Measurements from ENCODE around the gene FGFRL1. TPM values are rescaled to one million over a fixed set of nuclear protein-coding genes. Genes with fewer than 3 reads are reported as not detected.
"Not testable (repeated sequence)": the region's sequence is repeated elsewhere in the genome, so short reads cannot be mapped to it uniquely, and the experiment has no call there.

Gene FGFRL1
- polyA plus RNA-seq, 1 donor (not counting 4 experiments of a cell fraction or from before 2014, with no cell fraction given), result 2.8 TPM

DNA sequence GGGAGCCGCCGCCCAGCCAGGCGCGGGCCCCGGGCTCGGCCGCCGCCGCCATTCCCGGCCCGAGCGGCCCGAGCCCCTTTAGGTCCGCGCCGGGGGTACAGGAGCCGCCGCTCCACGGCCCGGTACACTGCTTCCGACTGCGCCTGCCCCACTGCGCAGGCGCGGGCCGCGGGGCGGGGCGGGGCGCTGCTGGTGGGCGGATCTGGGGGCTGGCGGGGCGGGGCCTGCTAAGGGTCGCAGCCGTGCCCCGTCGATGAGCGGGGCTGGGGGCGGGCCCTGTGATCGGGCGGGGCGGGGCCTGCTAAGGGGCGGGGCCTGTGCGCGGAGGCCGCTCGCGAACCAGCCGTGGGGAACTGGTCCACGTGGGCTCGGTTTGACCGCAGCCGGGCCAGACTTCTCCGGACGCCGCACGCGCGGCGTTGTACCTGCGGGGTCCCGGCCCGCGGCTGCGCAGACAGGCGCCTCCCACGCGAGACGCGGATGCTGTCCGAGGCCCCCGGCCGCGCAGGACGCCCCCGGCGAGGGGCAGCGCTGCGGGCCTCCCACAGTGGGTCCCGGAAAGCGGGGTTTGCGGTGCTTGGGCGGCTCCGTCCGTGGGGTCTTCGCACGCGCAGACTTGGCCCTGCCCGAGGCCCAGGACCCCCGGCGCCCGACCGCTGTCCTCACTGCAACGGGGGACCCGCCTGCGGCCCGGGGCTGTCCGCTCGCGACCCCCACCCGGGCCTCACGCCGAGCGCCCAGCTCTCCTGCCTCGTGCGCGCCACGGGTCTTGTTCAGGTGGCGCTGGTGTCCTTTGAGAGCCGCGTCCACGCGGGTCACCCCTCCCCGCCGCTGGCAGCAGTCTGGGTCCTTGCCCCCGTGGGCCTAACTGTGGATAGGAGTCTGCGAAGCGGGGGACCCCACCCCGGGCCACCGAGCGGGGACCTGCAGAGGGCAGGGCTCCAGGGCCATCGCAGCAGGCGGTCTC, 37.7 kb upstream of the FGFRL1 start, which contains the start of gene DGKQ:
DGKQ (minus strand) TSS at position 139 of the 967 bp plus-strand sequence; CDS start at position 52, 87 bp downstream.
- TF ChIP-seq EZH2 (IDR thresholded peaks at IDR 0.05; ENCODE audit: low read length), result no peak
- TF ChIP-seq, protein P1, sequence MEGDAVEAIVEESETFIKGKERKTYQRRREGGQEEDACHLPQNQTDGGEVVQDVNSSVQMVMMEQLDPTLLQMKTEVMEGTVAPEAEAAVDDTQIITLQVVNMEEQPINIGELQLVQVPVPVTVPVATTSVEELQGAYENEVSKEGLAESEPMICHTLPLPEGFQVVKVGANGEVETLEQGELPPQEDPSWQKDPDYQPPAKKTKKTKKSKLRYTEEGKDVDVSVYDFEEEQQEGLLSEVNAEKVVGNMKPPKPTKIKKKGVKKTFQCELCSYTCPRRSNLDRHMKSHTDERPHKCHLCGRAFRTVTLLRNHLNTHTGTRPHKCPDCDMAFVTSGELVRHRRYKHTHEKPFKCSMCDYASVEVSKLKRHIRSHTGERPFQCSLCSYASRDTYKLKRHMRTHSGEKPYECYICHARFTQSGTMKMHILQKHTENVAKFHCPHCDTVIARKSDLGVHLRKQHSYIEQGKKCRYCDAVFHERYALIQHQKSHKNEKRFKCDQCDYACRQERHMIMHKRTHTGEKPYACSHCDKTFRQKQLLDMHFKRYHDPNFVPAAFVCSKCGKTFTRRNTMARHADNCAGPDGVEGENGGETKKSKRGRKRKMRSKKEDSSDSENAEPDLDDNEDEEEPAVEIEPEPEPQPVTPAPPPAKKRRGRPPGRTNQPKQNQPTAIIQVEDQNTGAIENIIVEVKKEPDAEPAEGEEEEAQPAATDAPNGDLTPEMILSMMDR (optimal IDR thresholded peaks at IDR 0.05 in 1 of 3, IDR thresholded peaks at IDR 0.05 in 1 of 3, conservative IDR thresholded peaks at IDR 0.05 in 1 of 3; ENCODE audit: extremely low read depth in 1 of 3, insufficient read depth in 2 of 3, low read length in 3 of 3), result no peak
- H3K27me3 ChIP-seq (ENCODE audit: control insufficient read depth, extremely low read depth, insufficient read depth, low read length), result peaks cover 5% of the 10 kb centered on the region
- H3K4me3 ChIP-seq (ENCODE audit: control insufficient read depth in 2 of 3, extremely low read depth in 1 of 3, insufficient read depth in 2 of 3, low read depth in 1 of 3, low read length in 3 of 3), result peak within 1 kb of the TSS; percentile 63 to 74 (median 71)
- peaks cover 3% of the 10 kb centered on the region for H4K20me1 ChIP-seq (ENCODE audit: control insufficient read depth, extremely low read depth, insufficient read depth, low read length)
- peaks cover 19% of the 10 kb centered on the region for H3K4me1 ChIP-seq (ENCODE audit: control insufficient read depth, extremely low read depth, insufficient read depth, low read length)
- H3K36me3 ChIP-seq (ENCODE audit: control insufficient read depth in 2 of 2, extremely low read depth in 1 of 2, insufficient read depth in 2 of 2, low read length in 2 of 2), result peaks cover 0 to 2% of the 10 kb centered on the region in 2 experiments
- peak within 1 kb of the TSS; percentile 80 for H3K4me2 ChIP-seq (ENCODE audit: control insufficient read depth, extremely low read depth, insufficient read depth, low read depth, low read length)
- no peak for FAIRE-seq
- H3K9ac ChIP-seq (ENCODE audit: control insufficient read depth, extremely low read depth, insufficient read depth, low read length), result peak within 1 kb of the TSS; percentile 71
- H2AFZ ChIP-seq (ENCODE audit: control insufficient read depth, low read length), result peak within 1 kb of the TSS; percentile 49
- H3K9me1 ChIP-seq (ENCODE audit: control insufficient read depth, extremely low read depth, insufficient read depth, low read length), result no peaks in the 10 kb centered on the region
- no peak within 1 kb of the TSS for H3K27ac ChIP-seq (ENCODE audit: control insufficient read depth, insufficient read depth, low read length)
- dilution Hi-C loops (cut with MboI; ENCODE audit: extremely low pct_ligation_motif_present, low sequenced_read_pairs), result no loop called here
- H3K79me2 ChIP-seq (ENCODE audit: control insufficient read depth, insufficient read depth, low read length), result no peaks in the 10 kb centered on the region
- DNase-seq (ENCODE audit: low read depth, low spot score), result no peak
- no peaks in the 10 kb centered on the region for H3K9me3 ChIP-seq (ENCODE audit: control insufficient read depth, low read depth, low read length)

DNA sequence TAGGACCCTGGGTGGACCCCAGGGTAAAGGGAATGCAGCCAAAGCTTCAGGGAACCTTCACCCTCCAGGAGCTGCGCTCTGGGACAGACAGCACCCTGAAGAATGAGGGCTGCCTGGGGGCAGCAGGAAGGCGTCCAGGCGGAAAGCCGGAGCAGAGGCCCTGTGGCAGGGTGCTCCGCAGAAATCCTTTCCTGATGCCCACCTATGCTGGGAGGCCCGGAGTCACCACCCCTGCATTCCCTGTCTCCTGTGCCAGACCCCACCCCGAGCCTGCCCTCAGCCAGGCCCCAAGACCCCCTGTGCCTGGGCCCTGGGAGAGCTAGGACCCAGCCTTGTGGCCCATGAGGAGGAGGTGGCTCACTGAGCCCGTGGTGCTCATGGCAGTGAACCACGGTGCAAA, 36.8 kb upstream of the FGFRL1 start:
- dilution Hi-C loops (cut with MboI; ENCODE audit: extremely low pct_ligation_motif_present, low sequenced_read_pairs), result no loop called here
- no peak overlapping the region for H3K4me2 ChIP-seq (ENCODE audit: control insufficient read depth, extremely low read depth, insufficient read depth, low read depth, low read length)
- FAIRE-seq, result no peak

DNA sequence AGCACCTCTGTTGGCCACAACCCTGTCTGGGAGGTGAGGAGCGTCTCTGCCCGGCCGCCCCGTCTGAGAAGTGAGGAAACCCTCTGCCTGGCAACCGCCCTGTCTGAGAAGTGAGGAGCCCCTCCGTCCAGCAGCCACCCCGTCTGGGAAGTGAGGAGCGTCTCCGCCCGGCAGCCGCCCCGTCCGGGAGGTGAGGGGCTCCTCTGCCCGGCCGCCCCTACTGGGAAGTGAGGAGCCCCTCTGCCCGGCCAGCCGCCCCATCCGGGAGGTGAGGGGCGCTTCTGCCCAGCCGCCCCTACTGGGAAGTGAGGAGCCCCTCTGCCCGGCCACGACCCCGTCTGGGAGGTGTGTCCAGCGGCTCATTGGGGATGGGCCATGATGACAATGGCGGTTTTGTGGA, 35.4 kb upstream of the FGFRL1 start:
- H3K4me1 ChIP-seq (ENCODE audit: control insufficient read depth, extremely low read depth, insufficient read depth, low read length), result peaks cover 14% of the 10 kb centered on the region
- H3K9me1 ChIP-seq (ENCODE audit: control insufficient read depth, extremely low read depth, insufficient read depth, low read length); dilution Hi-C loops (cut with MboI; ENCODE audit: extremely low pct_ligation_motif_present, low sequenced_read_pairs); H3K4me3 ChIP-seq (ENCODE audit: control insufficient read depth in 2 of 3, extremely low read depth in 1 of 3, insufficient read depth in 2 of 3, low read depth in 1 of 3, low read length in 3 of 3); H3K9me3 ChIP-seq (ENCODE audit: control insufficient read depth, low read depth, low read length); DNase-seq (ENCODE audit: low read depth, low spot score); H2AFZ ChIP-seq (ENCODE audit: control insufficient read depth, low read length); H3K4me2 ChIP-seq (ENCODE audit: control insufficient read depth, extremely low read depth, insufficient read depth, low read depth, low read length); FAIRE-seq; H3K36me3 ChIP-seq (ENCODE audit: control insufficient read depth in 2 of 2, extremely low read depth in 1 of 2, insufficient read depth in 2 of 2, low read length in 2 of 2); H3K27me3 ChIP-seq (ENCODE audit: control insufficient read depth, extremely low read depth, insufficient read depth, low read length); H3K79me2 ChIP-seq (ENCODE audit: control insufficient read depth, insufficient read depth, low read length); H3K27ac ChIP-seq (ENCODE audit: control insufficient read depth, insufficient read depth, low read length); H4K20me1 ChIP-seq (ENCODE audit: control insufficient read depth, extremely low read depth, insufficient read depth, low read length); H3K9ac ChIP-seq (ENCODE audit: control insufficient read depth, extremely low read depth, insufficient read depth, low read length): not testable (repeated sequence)

More for the DNA sequence above, 36.8 kb upstream of the FGFRL1 start:
- Histone ChIP-seq H3K4me1 (ENCODE audit: control insufficient read depth, extremely low read depth, insufficient read depth, low read length) (peaks cover 19% of the 10 kb centered on the region), H3K79me2 (ENCODE audit: control insufficient read depth, insufficient read depth, low read length) (no peaks in the 10 kb centered on the region), H3K9ac (ENCODE audit: control insufficient read depth, extremely low read depth, insufficient read depth, low read length) (no peak overlapping the region), H3K27ac (ENCODE audit: control insufficient read depth, insufficient read depth, low read length) (no peak overlapping the region), H3K36me3 (ENCODE audit: control insufficient read depth in 2 of 2, extremely low read depth in 1 of 2, insufficient read depth in 2 of 2, low read length in 2 of 2) (no peaks in the 10 kb centered on the region), H2AFZ (ENCODE audit: control insufficient read depth, low read length) (no peak overlapping the region), H3K4me3 (ENCODE audit: control insufficient read depth in 2 of 3, extremely low read depth in 1 of 3, insufficient read depth in 2 of 3, low read depth in 1 of 3, low read length in 3 of 3) (no peak overlapping the region), H3K27me3 (ENCODE audit: control insufficient read depth, extremely low read depth, insufficient read depth, low read length) (peaks cover 5% of the 10 kb centered on the region), H4K20me1 (ENCODE audit: control insufficient read depth, extremely low read depth, insufficient read depth, low read length) (peaks cover 3% of the 10 kb centered on the region), H3K9me3 (ENCODE audit: control insufficient read depth, low read depth, low read length) (no peaks in the 10 kb centered on the region), H3K9me1 (ENCODE audit: control insufficient read depth, extremely low read depth, insufficient read depth, low read length) (no peaks in the 10 kb centered on the region)
- DNase-seq (ENCODE audit: low read depth, low spot score), result no peak
- no peak for TF ChIP-seq EZH2 (IDR thresholded peaks at IDR 0.05; ENCODE audit: low read length)
- TF ChIP-seq, protein P1 (optimal IDR thresholded peaks at IDR 0.05 in 1 of 3, IDR thresholded peaks at IDR 0.05 in 1 of 3, conservative IDR thresholded peaks at IDR 0.05 in 1 of 3; ENCODE audit: extremely low read depth in 1 of 3, insufficient read depth in 2 of 3, low read length in 3 of 3), result no peak

All from keratinocyte (primary cell).